WTC11 (cell line): ENCODE data around the gene KIF11. TPM values are rescaled to one million over a fixed set of nuclear protein-coding genes. Genes with fewer than 3 reads are reported as not detected.

Source experiments
- CDX4 ChIP-seq: fragments of 250-450 bp; sonication (Bioruptor Pico); IDR thresholded peaks from 2 replicates; pipeline ENCODE4 v1.9.0; 2021; ENCODE audit warnings: moderate library complexity, mild to moderate bottlenecking, inconsistent platforms, borderline replicate concordance
- CREM ChIP-seq: sonication (generic); formaldehyde crosslinking; IDR thresholded peaks from 2 replicates; pipeline ENCODE4 v1.8.1; 2022; ENCODE audit warnings: mild to moderate bottlenecking, missing genetic modification reagents, moderate library complexity
- E2F1 ChIP-seq: sonication (generic); formaldehyde crosslinking; IDR thresholded peaks from 2 replicates; pipeline ENCODE4 v1.8.0; 2022; ENCODE audit warnings: mild to moderate bottlenecking, missing genetic modification reagents
- EMX1 ChIP-seq: fragments of 250-450 bp; sonication (Bioruptor Pico); IDR thresholded peaks from 2 replicates; pipeline ENCODE4 v1.8.0; 2021; ENCODE audit warnings: mild to moderate bottlenecking
- FOXP1 ChIP-seq: sonication (generic); formaldehyde crosslinking; IDR thresholded peaks from 2 replicates; pipeline ENCODE4 v1.8.0; 2022; ENCODE audit warnings: missing genetic modification reagents, mild to moderate bottlenecking, moderate library complexity, borderline replicate concordance
- GABPB1 ChIP-seq: sonication (generic); formaldehyde crosslinking; IDR thresholded peaks from 2 replicates; pipeline ENCODE4 v1.8.1; 2023; ENCODE audit warnings: mild to moderate bottlenecking, missing genetic modification reagents
- HMGXB4 ChIP-seq: sonication (generic); formaldehyde crosslinking; IDR thresholded peaks from 2 replicates; pipeline ENCODE4 v1.8.1; 2023; ENCODE audit warnings: mild to moderate bottlenecking, moderate library complexity, missing genetic modification reagents
- IRF2 ChIP-seq: sonication (generic); formaldehyde crosslinking; IDR thresholded peaks from 2 replicates; pipeline ENCODE4 v1.8.0; 2022; ENCODE audit warnings: low read depth, missing genetic modification reagents, borderline replicate concordance
- JAZF1 ChIP-seq: fragments of 250-450 bp; sonication (Bioruptor Pico); IDR thresholded peaks from 2 replicates; pipeline ENCODE4 v1.9.0; 2021; ENCODE audit warnings: moderate library complexity, mild to moderate bottlenecking, inconsistent platforms
- MAX ChIP-seq: sonication (generic); formaldehyde crosslinking; IDR thresholded peaks from 2 replicates; pipeline ENCODE4 v1.8.0; 2022; ENCODE audit warnings: mild to moderate bottlenecking, missing genetic modification reagents
- MLX ChIP-seq: sonication (generic); formaldehyde crosslinking; IDR thresholded peaks from 2 replicates; pipeline ENCODE4 v1.8.1; 2023; ENCODE audit warnings: mild to moderate bottlenecking, missing genetic modification reagents, moderate library complexity
- NFATC4 ChIP-seq: fragments of 250-450 bp; sonication (Bioruptor Pico); IDR thresholded peaks from 2 replicates; pipeline ENCODE4 v1.9.0; 2021; ENCODE audit warnings: mild to moderate bottlenecking
- NR2C2 ChIP-seq: sonication (generic); formaldehyde crosslinking; IDR thresholded peaks from 2 replicates; pipeline ENCODE4 v1.8.0; 2022; ENCODE audit warnings: mild to moderate bottlenecking, missing genetic modification reagents
- RORB ChIP-seq: fragments of 250-450 bp; sonication (Bioruptor Pico); IDR thresholded peaks from 2 replicates; pipeline ENCODE4 v1.9.0; 2021; ENCODE audit warnings: mild to moderate bottlenecking
- TCF7 ChIP-seq: sonication (generic); formaldehyde crosslinking; IDR thresholded peaks from 2 replicates; pipeline ENCODE4 v1.8.0; 2022; ENCODE audit warnings: mild to moderate bottlenecking, low read depth, missing genetic modification reagents, moderate library complexity
- TEAD1 ChIP-seq: sonication (generic); formaldehyde crosslinking; IDR thresholded peaks from 2 replicates; pipeline ENCODE4 v1.8.0; 2022; ENCODE audit warnings: mild to moderate bottlenecking, missing genetic modification reagents
- TP53 ChIP-seq: sonication (generic); formaldehyde crosslinking; IDR thresholded peaks from 2 replicates; pipeline ENCODE4 v1.8.1; 2023; ENCODE audit warnings: mild to moderate bottlenecking, missing genetic modification reagents
- ZBTB21 ChIP-seq: sonication (generic); formaldehyde crosslinking; IDR thresholded peaks from 2 replicates; pipeline ENCODE4 v1.8.1; 2023; ENCODE audit warnings: mild to moderate bottlenecking, missing genetic modification reagents, borderline replicate concordance
- ZNF121 ChIP-seq: sonication (generic); formaldehyde crosslinking; IDR thresholded peaks from 2 replicates; pipeline ENCODE4 v1.8.0; 2023; ENCODE audit warnings: missing genetic modification reagents
- ZNF232 ChIP-seq: sonication (generic); formaldehyde crosslinking; IDR thresholded peaks from 2 replicates; pipeline ENCODE4 v1.8.0; 2022; ENCODE audit warnings: mild to moderate bottlenecking, missing genetic modification reagents
- ZNF396 ChIP-seq: fragments of 250-450 bp; sonication (Bioruptor Pico); IDR thresholded peaks from 2 replicates; pipeline ENCODE4 v1.8.0; 2021; ENCODE audit warnings: mild to moderate bottlenecking, moderate library complexity, borderline replicate concordance
- ZNF423 ChIP-seq: fragments of 250-450 bp; sonication (Bioruptor Pico); IDR thresholded peaks from 2 replicates; pipeline ENCODE4 v2.1.2; 2022; ENCODE audit warnings: mild to moderate bottlenecking, moderate library complexity
- ZNF512 ChIP-seq: sonication (generic); formaldehyde crosslinking; IDR thresholded peaks from 2 replicates; pipeline ENCODE4 v1.8.1; 2022; ENCODE audit warnings: missing genetic modification reagents, borderline replicate concordance
- ZSCAN18 ChIP-seq: fragments of 250-450 bp; sonication (Bioruptor Pico); IDR thresholded peaks from 2 replicates; pipeline ENCODE4 v2.1.2; 2022; ENCODE audit warnings: mild to moderate bottlenecking, moderate library complexity
- total RNA-seq: library from RNA; stranded (reverse); gene quantifications from 3 replicates; pipeline ENCODE4 v1.2.3, GENCODE V29; 2021

The KIF11 gene
- total RNA-seq, 1 experiment from 2014 or later, result 55.7 TPM

GRCh38 chr10:92688927-92689662 lies 96.2 kb downstream of the KIF11 start (continued):
- TF ChIP-seq ZSCAN18 (CRISPR knock-in tag), result no peak
- TF ChIP-seq MAX (CRISPR knock-in tag), result peak; percentile 55; the same call in 1 of the 2 replicates
- no peak for TF ChIP-seq ZNF423 (CRISPR knock-in tag)
- TF ChIP-seq RORB, result no peak
- no peak for TF ChIP-seq EMX1 (CRISPR knock-in tag)
- no peak; the same call in 1 of the 2 replicates for TF ChIP-seq HMGXB4 (CRISPR knock-in tag)
- no peak for TF ChIP-seq GABPB1
- TF ChIP-seq TP53 (CRISPR knock-in tag), result 0 out of 2 replicates have a peak, but pooled peaks have one; percentile 3
- no peak for TF ChIP-seq MLX (CRISPR knock-in tag)
- no peak for TF ChIP-seq ZNF512
- TF ChIP-seq CDX4 (CRISPR knock-in tag), result no peak
- no peak for TF ChIP-seq JAZF1 (CRISPR knock-in tag)
- TF ChIP-seq IRF2, result no peak
- TF ChIP-seq ZNF396 (CRISPR knock-in tag), result no peak
- TF ChIP-seq TEAD1 (CRISPR knock-in tag), result peak; percentile 43; the same call in 1 of the 2 replicates
- no peak for TF ChIP-seq NFATC4 (CRISPR knock-in tag)
- TF ChIP-seq TCF7, result no peak
- no peak for TF ChIP-seq ZBTB21
- no peak for TF ChIP-seq CREM (CRISPR knock-in tag)
- no peak for TF ChIP-seq NR2C2 (CRISPR knock-in tag)
- TF ChIP-seq FOXP1 (CRISPR knock-in tag), result peak; percentile 39; the same call in 1 of the 2 replicates
- no peak for TF ChIP-seq ZNF232
- no peak for TF ChIP-seq E2F1 (CRISPR knock-in tag)
- no peak for TF ChIP-seq ZNF121
